GM15510 (cell line): ENCODE data around the gene GAL.

ENCODE experiments used
- POLR2A ChIP-seq: IDR thresholded peaks from 3 replicates; pipeline ENCODE4 v1.6.1; 2011; ENCODE audit warnings: borderline replicate concordance; ENCODE audit not compliant: insufficient read length; ENCODE audit errors: extremely low read depth

GAL gene

DNA sequence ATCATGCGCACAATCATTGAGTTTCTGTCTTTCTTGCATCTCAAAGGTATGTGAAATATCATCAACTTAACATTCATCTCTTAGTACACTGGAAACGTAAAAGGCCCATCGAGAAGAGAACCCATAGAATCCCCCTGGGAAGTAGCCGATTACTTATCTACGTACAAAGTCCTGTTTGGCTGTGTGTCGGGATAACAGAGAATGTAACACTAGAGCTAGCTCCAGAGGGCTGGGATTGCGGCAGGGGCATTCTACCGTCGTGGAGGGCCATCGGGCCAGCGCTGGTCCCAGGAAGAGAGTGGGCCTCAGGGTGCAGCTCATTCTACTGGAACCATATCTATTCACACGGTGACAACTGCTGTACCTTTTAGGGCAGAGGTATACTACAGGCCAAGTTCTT lies 4.5 kb downstream of the GAL start:
- no peak for TF ChIP-seq POLR2A

DNA sequence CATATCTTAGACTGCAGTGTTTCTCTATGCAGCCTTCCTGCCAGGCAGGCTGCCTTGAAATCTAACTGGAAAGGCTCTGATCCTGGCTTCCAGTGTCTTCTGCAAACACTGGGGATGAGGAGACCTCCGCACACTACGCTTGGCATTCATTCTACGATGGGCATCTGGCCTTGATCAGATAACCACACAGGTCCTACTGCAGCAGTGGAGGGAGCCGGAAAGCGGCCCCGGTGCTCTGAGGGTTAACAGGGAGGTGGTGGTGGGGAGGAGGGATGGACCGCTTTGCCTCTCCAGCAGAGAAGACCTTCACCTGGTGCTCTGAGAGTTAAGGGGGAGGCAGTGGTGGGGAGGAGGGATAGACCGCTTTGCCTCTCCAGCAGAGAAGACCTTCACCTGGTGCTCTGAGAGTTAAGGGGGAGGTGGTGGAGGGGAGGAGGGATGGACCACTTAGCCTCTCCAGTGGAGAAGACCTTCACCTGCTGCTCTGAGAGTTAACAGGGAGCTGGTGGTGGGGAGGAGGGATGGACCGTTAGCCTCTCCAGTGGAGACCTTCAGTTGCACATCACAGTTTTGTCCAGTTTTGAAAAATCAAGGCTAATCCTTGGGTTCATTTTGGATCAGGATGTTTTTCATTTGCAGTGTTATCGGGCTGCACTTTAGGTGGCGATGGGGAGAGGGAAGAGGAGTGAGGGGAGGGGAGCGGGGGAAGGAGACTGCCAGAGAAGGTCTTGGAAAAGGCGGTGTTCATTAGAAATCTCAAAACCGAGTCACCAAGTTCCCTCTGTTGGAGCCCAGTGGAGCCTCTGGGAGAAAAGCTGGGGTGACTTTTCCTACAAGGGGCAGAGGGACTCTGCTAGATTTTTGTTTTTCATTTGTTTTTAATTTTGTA lies 5.6 kb downstream of the GAL start:
- TF ChIP-seq POLR2A = no peak

DNA sequence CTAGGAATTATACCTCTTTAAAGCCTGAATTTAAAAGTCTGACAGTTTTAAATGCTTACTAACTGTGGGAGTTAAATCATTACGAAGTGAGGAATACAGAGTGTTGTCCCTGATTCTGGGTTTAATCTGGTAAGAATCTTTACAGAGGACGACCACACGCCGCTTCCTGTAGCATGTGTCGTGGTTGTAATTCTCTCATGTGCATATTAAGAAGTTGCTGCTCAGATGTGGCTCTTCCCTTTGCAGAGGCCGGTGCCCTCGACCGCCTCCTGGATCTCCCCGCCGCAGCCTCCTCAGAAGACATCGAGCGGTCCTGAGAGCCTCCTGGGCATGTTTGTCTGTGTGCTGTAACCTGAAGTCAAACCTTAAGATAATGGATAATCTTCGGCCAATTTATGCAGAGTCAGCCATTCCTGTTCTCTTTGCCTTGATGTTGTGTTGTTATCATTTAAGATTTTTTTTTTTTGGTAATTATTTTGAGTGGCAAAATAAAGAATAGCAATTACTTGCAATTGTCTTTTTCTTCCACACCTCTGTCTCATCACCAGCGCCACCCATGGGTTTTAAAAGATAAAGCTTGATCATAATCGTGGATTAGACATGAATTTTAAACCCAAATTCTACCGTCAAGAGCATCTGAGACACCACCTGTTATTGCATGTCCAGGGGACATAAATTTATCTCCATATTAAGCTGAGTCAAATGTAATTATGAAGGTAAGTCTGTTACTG lies 6.5 kb downstream of the GAL start:
- TF ChIP-seq POLR2A = no peak

DNA sequence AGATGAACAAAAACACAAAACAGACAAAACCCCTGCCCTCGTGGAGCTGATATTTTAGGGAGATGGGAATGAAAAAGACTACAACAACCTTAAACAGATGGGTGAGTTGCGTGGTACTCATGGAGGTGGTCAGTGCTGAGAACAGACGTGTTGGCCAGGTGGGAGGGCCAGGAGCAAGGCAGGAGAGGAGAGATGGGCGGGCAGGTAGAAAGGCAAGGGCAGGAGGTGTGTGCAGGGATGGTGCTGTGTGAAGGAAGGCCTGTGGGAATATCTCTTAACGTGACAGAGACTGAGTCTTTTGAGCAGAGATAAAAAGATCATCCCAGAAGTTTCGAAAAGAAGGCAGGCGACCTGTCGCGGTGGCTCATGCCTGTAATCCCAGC lies 7.0 kb downstream of the GAL start:
- no peak for TF ChIP-seq POLR2A

DNA sequence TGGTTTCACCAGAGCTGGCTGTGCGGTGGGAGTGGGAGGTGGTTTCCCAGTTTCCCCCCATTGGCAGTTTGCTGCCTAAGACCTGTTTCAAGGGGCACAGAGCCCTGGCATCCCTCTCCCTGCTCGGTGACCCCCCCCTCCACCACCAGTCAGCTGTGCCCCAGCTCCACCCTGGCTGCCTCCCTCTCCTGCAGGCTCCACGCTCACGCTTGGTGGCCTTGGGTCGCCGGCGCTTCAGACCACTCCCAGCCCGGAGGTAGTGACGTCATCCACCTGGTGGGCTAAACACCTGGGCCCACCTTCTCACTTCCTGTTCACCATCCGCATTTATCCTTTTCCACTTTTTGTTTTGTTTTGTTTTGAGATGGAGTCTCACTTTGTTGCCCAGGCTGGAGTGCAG lies 7.8 kb downstream of the GAL start:
- TF ChIP-seq POLR2A = no peak

DNA sequence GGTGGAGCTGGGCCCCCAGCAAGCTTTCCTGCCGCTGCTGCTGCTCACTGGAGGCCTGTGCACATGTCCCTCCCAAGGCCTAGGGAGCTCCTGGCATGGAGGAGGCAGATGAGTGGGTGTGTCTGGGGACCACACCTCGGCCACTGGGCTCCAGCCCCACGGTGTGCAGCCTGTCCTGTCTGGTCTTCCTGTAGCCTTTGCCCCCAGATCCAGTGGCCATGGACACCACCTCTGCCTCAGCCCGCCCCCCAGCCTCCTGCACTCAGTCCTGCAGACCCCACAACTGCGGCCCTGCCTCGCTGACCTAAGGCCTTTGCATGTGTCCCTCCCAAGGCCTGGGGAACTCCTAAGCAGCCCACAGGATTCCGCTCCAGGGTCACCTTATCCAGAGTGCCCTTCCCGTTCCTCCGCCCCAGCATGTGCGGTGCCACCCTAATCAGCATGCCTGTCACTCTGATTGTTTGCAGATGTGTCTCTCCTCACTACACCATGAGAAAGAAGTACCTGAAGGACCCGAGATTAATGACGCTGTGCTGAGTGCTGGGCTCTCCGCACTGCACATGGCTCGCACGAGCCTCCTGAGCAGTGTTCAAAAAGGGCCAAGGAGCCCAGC lies 8.6 kb downstream of the GAL start:
- no peak for TF ChIP-seq POLR2A

DNA sequence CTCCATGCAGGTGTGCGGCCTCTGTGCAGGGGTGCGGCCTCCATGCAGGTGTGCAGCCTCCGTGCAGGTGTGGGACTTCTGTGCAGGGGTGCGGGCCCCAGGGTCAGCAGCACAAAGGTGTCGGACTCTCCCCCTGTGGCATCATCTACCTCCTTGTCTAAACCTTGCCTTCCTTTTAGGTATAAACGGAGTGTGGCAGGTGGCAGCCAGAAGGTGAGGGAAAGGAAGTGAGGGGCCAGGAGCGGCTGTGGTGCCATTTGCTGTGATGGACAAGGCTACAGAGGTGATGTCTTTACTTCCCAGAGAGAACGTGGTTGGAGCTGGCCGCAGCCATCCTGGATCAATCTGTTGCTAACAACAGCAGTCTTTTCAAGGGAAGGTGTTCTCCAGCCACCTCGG lies 9.1 kb downstream of the GAL start:
- no peak for TF ChIP-seq POLR2A

DNA sequence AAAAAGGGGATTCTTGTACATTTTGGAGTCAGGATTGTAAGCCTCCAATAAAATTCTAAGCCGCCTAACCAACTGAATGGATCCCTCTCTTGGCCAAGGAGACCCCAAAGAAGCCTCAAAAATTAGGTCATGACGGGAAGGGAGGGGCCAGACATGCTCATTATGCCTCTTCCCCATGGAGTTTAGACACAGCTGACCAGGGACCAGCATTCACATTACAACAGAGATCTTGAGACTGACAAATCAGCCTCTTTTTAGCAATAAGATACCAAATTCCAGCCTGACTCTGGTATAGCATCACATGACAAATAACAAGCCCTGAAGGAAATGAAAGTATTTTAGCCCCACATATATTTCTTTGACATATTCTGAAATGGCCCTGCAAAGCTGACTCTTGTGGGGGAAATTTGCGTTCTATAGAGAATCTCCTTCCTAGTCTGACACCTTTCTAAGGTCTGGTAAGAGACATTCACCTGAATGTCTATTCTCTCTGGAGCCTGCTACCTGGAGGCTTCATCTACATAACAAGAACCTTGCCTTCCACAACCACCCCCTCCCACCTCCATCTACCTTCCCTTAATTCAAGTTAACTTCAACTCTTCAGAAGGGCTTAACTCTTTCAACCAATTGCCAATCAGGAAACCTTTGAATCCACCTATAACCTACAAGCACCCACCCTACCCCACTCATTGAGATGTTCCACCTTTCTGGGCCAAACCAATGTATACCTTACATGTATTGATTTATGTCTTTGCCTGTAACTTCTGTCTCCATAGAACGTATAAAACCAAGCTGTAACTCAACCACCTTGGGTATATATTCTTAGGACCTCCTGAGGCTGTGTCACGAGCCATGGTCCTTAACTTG lies 10.3 kb downstream of the GAL start:
- TF ChIP-seq POLR2A = no peak

DNA sequence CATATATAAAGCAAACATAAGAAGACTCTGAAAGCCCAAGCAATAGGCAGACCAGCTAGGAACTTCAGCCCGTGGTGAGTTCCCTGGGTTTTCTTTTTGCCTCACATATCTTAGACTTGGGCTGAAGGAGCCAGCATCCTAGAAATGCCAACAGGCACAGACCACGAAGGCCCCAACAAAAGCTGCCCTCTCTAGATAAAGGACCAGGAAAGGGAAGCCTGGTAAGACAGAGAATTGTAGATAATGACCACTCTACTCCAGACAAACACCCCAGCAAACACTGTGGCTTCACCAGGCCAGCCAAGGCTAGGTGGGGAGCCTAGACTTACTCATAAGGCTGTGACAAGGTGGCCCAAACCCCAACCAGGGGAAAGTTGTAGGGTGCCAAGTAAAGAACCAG lies 11.2 kb downstream of the GAL start:
- TF ChIP-seq POLR2A = no peak

DNA sequence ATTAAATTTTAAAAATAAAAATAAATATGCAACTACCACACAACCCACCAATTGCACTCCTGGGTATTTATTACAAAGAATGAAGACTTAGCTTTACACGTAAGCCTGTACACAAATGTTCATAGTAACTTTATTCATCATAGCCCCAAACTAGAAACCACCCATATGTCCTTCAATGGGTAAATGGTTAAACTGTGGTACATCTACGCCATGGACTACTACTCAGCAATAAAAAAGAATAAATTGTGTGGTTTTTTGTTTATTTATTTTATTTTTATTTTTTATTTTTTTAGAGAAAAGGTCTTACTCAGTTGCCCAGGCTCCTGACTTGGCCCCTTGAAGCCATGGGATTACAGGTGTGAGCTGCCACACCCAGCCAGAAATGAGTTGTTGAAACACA lies 14.6 kb downstream of the GAL start:
- no peak for TF ChIP-seq POLR2A

DNA sequence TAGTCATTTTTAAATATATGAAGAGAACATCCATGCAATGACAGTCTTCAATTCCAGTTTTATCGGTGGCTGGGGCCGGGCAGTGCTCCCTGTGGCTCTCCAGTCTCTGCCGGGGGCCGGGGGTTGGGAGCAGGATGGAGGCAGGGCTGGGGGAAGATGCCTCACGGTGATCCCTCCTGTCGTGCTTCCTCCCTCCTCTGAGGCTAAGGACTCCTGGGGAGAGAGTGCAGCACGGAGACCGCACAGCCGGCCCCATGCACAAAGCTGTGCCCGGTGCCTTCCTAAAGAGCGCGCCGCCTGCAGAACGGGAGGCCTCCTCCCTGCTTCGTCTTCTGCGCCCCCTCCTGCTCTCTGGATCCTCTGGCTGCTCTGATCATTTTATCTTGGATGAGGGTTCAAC lies 20.5 kb downstream of the GAL start:
- TF ChIP-seq POLR2A = no peak

DNA sequence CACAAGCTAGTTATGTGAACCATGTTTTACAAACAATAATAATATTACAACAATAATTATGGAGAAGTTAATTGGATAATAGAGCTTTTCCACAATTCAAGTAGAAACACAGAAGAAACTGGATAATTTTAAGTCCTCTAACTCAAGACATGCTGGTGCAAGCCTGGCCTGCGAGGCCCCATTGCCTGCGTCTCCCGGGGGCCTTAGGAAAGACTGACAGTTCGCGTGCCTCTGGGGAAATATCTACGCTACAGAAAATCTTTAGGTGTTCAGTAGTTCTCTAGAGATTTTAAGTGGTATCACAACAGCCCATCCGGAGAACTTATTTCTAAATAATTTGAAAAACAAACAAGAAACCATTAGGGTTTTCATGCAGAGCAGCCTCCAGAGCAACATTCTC lies 23.2 kb downstream of the GAL start:
- no peak for TF ChIP-seq POLR2A

DNA sequence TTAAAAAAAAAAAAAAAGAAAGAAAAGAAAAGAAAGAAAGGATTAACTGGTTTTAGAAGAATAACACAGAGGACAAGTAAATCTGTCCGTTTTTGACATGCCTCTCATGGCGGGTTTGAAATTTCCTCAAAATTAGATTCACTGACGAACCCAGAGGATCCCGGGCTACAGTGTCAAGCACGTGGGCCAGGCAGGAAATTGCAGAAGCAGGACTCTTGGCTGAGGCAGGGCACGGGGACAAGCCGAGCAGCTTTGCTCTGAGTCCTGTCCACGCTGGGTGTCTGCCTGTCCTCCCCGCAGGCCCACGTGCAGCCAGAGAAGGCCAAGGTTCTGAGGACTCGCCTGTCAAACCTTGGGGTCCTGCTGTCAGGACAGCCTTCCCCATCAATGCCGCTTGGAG lies 24.7 kb downstream of the GAL start:
- no peak for TF ChIP-seq POLR2A

DNA sequence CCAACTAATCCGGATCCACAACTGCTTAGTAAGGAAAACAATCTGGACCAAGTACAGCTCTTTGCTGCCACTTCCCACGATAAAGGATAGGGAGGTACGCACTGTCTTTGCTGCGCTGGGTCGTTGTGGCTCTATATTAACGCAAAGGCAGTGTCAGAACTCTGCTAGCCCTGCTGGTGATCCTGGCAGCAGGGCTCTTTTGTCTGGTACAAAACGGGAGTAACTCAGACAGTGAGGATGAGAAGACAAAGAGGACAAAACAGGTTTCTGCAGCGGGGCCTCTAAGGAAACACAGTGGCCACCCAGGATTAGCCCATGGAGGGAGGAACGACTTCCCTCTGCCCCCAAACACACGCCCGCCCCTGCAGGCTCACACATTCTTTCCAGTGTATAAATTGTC lies 26.1 kb downstream of the GAL start:
- no peak for TF ChIP-seq POLR2A

DNA sequence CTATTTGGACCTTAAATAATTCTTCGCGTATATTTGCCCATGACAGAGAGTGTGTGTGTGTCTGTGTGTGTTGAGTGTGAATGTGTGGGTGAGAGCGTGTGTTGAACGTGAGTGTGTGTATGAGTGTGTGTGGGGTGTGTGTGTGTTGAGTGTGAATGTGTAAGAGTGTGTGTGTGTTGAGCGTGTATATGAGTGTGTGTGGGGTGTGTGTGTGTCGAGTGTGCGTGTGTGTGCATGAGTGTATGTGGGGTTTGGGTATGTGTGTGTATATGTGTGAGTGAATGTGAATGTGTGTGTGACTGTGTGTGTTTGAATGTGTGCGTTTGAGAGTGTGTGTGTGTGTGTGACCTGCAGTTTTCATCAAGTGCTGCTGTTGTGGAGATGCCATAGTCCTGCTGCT lies 26.8 kb downstream of the GAL start:
- no peak for TF ChIP-seq POLR2A
